ENCODE data around the gene WSCD1. TPM values are rescaled to one million over a fixed set of nuclear protein-coding genes. Genes with fewer than 3 reads are reported as not detected.

Gene WSCD1
- total RNA-seq: 0.05 and 0.30 TPM in 2 replicates

GRCh38 chr17:6069539-6070429 lies at the start of gene WSCD1:
Gene WSCD1 (plus strand): TSS chr17:6070379. CDS start chr17:6080659, 10,280 bp downstream.

All from smooth muscle cell of the umbilical artery (primary cell).